Left colon (tissue), 2 donors: ENCODE measurements around the gene LY6G5B. TPM values are rescaled to one million over a fixed set of nuclear protein-coding genes. Genes with fewer than 3 reads are reported as not detected.

Experiments
- ATAC-seq: fragments of 200-7000 bp; cut with Tn5 transposase; one replicate; pipeline ENCODE4 v1.9.1; 2020; ENCODE audit warnings: mild to moderate bottlenecking, moderate library complexity
- DNase-seq, 2 donors: peaks; one replicate each; pipeline ENCODE4 v3.0.0-alpha.2; 2020
- intact Hi-C, 2 donors: fragments of 100-400 bp; cut with DNase I in 1 of 2; cut with micrococcal nuclease in 1 of 2; formaldehyde crosslinking; loops; one replicate each; pipeline versions ENCODE4 v1.11.2 to v1.14.0; 2022; cut with DNase I, micrococcal nuclease
- total RNA-seq, 2 donors: library from RNA; stranded (reverse); fragmentation: NEBNext Ultra II Directional; extraction: Animal tissue kit (Norgen Biotek cat#: 25700); gene quantifications; one replicate each; pipeline ENCODE4 v1.2.1, GENCODE V29; 2021
- donor health status: DM: no; HTN: no; CAD: no.
- donor health status: DM: yes; HTN: yes; CAD: no.

LY6G5B gene
- total RNA-seq, 2 donors from 2014 or later: 8.7 to 9.9 TPM

GRCh38 chr6:31639043-31639442, 30.7 kb upstream of the LY6G5B start:
- intact Hi-C loops: no loop called here
- no peak for DNase-seq
- ATAC-seq: no peak

- DNase-seq (no peak), ATAC-seq (no peak)
- intact Hi-C loops: no loop called here
These were observed 30.3 kb upstream of the LY6G5B start for GRCh38 chr6:31639449-31639861.

- intact Hi-C loops: no loop called here
These were observed 29.2 kb upstream of the LY6G5B start for GRCh38 chr6:31640612-31641011.

GRCh38 chr6:31641370-31641769, 28.4 kb upstream of the LY6G5B start:
- intact Hi-C loops: no loop called here
- ATAC-seq: no peak
- DNase-seq: no peak

More at GRCh38 chr6:31640612-31641011, 29.2 kb upstream of the LY6G5B start:
- ATAC-seq (no peak), DNase-seq (no peak)

- DNase-seq (no peak), ATAC-seq (no peak)
- intact Hi-C loops: no loop called here
These were observed 26.8 kb upstream of the LY6G5B start for GRCh38 chr6:31642798-31643570.

- ATAC-seq (peak; percentile 19), DNase-seq (no peak)
- intact Hi-C loops: no loop called here
These were observed 25.8 kb upstream of the LY6G5B start for GRCh38 chr6:31643818-31644454.

- DNase-seq (no peak), ATAC-seq (no peak)
- intact Hi-C loops: no loop called here
These were observed 24.5 kb upstream of the LY6G5B start for GRCh38 chr6:31645325-31645724.

- intact Hi-C loops: no loop called here
- ATAC-seq (peak; percentile 73), DNase-seq (peak in 1 of 2 donors; percentile 85)
These were observed 18.1 kb upstream of the LY6G5B start for GRCh38 chr6:31651602-31652191.

- intact Hi-C loops: no loop called here
- ATAC-seq (peak; percentile 70), DNase-seq (peak; percentile 92 to 93)
These were observed 16.7 kb upstream of the LY6G5B start for GRCh38 chr6:31652925-31653724.

- no peak for ATAC-seq
- intact Hi-C loops: no loop called here
- no peak for DNase-seq
These were observed 15.0 kb upstream of the LY6G5B start for GRCh38 chr6:31654574-31655348.

- intact Hi-C loops: no loop called here
- ATAC-seq (no peak), DNase-seq (no peak)
These were observed 14.2 kb upstream of the LY6G5B start, which contains the start of gene APOM for GRCh38 chr6:31655349-31656237. Gene APOM, plus strand, starts transcription at chr6:31655894. Its CDS starts 73 bp downstream, at chr6:31655967.

GRCh38 chr6:31657406-31658157, 12.2 kb upstream of the LY6G5B start:
- intact Hi-C loops: no loop called here
- DNase-seq: no peak
- ATAC-seq: no peak

GRCh38 chr6:31658158-31658688, 11.6 kb upstream of the LY6G5B start:
- no peak for ATAC-seq
- intact Hi-C loops: no loop called here

GRCh38 chr6:31658983-31659648, 10.7 kb upstream of the LY6G5B start:
- intact Hi-C loops: no loop called here
- peak in 1 of 2 donors; percentile 15 for DNase-seq
- no peak for ATAC-seq

More at GRCh38 chr6:31658158-31658688, 11.6 kb upstream of the LY6G5B start:
- no peak for DNase-seq

- DNase-seq: peak in 1 of 2 donors; percentile 57
- intact Hi-C loops: no loop called here
- ATAC-seq: peak; percentile 45
These were observed 10.0 kb upstream of the LY6G5B start for GRCh38 chr6:31659649-31660380.
